NCI-H1417 (cell line): ENCODE data around the gene DPM3.
"Not testable (repeated sequence)": the region's sequence is repeated elsewhere in the genome, so short reads cannot be mapped to it uniquely, and the experiment has no call there.

Experiments used
- DNase-seq, 3 experiments: peaks; one replicate each; lab custom pipeline; 2025; lab: John Stamatoyannopoulos, UW

Gene DPM3

DNA sequence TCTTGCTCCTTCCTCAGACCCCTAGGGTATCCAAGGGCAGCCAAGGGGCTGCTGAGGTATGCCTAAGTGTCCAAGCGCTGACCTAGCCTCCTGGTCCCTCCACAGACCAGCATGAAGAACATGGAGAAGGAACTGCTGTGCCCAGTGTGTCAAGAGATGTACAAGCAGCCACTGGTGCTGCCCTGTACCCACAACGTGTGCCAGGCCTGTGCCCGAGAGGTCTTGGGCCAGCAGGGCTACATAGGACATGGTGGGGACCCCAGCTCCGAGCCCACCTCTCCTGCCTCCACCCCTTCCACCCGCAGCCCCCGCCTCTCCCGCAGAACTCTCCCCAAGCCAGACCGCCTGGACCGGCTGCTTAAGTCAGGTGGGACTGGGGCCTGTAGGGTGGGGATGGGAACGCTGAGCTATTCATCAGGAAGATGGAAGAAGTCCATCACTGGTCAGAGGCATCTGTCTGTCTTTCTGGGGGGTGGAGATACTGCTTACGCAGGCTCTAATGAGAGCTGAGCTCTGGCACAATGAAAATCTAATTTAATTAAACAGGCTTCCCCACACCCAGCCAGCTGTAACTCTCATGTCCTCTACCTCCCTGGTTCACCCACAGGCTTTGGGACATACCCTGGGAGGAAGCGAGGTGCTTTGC is 35.1 kb upstream of the DPM3 start:
- DNase-seq = no peak

DNA sequence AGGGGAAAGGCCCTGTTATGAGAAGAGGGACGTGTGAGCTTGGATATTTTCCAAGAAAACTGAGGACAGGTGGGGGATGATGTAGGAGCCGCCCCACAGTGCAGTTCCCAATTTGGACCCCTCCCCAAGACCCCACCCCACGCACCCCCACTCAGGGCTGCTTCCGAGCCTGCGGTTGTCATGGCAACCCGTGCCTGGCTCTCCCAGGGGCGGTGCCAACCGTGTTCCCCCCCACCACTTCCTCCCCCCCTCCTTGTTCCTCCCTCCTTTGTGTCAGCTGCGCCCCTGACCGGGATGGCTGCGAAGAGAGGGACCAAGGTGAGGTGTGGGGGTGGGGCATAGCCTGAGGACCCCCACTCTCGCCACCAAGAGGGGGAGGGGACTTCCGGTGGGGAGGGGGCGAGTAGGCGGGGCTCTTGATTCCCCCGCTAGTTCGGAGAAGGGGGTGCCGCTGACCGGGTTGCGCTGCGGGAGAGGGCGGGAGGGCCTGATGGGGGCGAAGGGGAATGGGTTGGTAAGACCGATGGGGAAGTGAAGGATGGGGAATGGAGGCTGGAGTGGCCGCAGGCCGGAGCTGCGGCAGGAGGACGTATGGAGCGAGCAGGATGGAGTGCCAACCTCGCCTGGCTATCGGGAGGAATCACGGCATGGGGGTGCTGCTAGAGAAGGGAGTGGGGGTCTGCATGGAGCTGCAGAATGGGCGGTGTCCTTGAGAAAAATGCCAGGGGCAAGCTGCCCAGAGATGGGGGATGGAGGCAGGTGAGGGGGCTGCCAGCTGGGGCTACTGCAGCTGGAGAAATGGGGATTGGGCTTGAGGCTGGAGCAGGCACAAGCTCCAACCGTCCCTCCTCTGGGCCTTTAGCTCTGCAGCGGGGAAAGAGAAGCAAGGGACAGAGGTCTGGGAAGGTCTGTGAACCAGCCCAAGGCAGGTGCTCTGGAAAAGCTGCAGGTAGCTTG is 34.3 kb upstream of the DPM3 start:
- DNase-seq = peak; percentile 88 to 94 (median 89)

DNA sequence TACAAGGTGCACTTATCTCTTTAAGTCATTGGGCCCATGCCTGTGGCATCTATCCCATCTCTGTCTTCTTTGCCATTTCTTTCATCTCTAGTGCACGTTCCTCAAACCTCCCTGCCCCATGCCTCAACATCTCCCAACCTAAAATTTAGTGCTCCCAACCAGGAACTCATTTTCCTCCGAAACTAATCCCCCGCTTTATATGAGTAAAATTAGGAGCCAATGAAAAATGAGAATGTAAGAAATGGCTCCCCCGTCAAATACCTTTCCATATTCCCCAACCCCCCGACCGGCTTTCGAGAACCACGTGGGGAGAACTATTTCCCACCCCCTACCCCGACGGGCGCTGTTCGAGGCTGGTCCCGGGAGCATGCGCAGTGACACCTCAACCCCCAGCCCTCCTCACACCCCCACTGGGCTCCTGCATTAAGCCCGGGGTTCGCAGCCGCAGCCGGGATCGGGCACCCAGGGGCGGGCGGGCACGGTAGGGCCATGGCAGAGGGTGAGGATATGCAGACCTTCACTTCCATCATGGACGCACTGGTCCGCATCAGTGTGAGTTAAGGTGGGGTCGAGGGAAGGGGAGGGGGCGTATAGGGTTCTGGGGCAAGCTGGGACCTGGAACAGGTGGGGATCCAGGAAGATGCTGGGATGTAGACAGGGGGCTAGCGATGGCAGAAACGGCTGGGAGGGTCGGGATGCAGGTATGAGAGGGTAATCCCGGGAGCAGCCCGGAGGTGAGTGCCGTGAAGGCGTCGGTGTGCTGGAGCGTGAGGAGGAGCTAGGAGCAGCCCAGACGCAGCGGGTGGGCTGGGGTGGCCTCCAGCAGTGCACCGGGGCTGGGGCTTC is 33.4 kb upstream of the DPM3 start, which contains the start of gene TRIM46:
TSS of gene TRIM46 (plus strand) at position 372 of the 846 bp plus-strand sequence. CDS start at position 490, 118 bp downstream.
- peak; percentile 86 to 94 (median 89) for DNase-seq

DNA sequence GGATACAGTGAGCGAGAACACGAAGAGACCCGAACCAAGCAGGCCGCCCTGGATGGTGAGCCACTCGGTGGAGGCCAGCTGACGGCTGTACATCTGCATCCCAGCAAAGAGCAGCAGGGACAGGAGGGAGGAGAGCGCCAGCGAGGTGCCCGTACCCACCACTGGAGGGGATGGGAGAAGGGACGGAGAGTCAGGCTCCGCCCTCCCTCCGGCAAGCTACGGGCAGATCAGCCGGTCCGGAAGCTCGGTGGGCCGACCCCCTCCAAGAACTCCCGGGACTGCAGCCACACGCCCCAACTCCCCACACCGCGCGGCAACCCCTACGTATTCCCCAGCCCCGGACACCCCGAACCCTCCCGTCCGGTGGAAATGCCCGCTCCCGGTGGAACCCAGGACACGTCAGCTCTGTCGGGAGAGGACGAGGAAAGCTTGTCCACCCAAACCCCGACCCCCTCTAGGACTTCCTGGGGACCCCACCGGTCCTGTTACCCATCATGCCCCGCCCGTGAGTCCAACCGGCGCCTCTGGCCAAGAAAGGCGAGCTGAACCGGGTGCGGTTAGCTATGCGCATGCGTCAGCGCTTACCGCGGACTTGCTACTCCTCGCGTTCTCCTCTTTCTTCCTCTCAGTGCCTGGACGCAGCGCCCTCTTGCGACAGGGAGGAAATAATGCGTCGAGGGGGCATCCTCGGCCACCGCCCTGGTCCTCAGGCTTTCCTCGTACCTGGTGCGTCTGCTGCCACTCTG is 32.6 kb upstream of the DPM3 start, which contains the start of gene KRTCAP2:
TSS of gene KRTCAP2 (minus strand) at position 573 of the 746 bp plus-strand sequence. CDS start at position 493, 80 bp downstream.
- peak; percentile 94 to 100 (median 98) for DNase-seq

DNA sequence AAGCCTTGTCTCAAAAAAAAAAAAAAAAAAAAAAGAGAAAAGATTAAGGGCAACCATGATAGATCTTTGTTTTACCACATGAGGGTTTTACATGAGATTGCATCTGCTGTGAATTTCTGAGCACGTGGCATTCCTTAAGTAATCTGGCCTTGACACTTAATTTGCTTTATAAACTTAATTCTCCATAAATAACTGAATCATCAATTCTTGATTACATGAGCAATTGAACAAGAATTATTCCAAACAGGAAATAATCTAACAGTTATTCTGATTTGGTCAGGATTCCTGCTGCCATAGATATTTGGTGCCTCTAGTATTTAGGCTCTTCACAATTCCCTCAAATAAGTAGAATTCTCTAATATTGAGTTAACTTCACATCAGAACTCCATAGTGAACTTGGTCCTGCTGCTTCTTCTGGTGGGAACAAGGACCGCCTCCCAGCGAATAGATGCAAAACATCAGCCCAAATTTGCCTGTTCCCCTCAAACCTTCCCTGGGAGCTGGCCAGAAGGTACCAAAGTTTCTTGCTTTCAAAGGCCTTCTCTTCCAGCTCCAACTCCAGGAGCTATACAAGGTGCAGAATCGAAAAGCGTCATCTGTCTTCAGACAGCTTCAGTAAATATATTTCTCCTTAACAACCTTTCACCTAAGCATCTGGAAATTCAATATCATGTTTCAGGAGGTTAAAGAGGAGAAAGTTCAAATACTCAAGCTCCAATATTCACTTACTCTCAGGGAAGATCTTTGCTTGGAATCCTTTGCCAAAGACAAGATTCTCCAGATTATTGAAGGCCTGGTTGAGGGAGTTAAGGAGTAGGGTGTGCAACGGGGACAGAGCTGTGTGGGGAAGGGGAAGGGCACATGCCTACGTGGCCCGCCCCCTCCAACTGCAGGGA is 31.8 kb upstream of the DPM3 start:
- no peak for DNase-seq

DNA sequence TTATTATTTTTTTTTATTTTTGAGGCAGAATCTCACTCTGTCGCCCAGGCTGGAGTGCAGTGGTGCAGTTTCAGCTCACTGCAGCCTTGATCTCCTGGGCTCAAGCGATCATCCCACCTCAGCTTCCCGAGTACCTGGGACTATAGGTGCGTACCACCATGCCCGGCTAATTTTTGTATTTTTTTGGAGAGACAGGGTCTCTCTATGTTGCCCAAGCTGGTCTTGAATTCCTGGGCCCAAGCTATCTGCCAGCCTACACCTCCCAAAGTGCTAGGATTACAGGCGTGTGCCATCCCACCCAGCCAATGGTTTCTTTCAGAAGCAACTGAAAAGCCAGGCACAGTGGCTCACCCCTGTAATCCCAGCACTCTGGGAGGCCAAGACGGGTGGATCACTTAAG is 30.5 kb upstream of the DPM3 start:
- DNase-seq = no peak

DNA sequence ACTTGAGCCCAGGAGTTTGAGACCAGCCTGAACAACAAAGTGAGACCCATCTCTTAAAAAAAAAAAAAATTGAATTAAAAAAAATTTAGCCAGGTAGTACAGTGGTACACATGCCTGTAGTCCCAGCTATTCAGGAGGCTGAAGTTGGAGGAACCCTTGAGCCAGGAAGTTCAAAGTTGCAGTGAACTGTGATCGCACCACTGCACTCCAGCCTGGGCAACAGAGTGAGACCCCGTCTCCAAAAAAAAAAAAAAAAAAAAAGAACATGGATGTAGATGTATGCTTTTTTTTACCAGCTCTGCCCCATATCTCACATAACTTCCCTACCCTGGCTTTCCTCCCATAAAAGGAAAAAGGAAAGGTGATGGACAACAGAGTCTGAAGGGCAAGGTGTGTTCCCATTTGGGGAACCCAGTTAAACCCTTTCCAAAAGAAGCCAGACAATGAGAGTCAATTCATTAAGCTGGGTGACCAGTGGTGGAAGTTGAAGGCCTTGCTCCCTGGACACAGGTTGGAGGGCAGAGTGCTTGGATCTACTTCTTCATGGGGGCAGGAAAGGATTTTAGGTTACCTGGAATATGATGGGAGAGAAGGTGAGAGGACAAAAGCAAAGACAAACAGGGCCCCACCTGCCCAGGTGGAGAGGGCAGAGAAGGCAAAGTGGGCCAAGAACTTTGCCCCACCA is 29.9 kb upstream of the DPM3 start:
- no peak for DNase-seq

DNA sequence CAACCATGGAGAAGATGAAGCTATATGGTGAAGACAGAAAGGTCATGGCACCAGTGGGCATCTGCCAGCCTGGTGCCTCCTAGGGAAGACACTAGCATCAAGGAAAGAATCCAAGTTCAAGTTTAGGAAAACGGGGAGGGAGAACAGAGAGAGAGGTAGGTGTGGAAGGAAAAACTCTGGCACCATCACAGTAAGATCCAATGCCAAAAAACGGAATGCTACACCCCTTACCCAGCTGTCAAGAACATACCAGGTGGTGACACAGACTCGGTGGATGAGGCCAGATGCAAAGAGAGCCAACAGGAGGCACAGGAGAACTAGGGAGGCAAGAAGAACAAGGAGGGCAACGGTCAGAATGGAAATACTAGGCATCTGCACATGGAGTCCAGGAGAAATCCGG is 29.2 kb upstream of the DPM3 start:
- no peak for DNase-seq

DNA sequence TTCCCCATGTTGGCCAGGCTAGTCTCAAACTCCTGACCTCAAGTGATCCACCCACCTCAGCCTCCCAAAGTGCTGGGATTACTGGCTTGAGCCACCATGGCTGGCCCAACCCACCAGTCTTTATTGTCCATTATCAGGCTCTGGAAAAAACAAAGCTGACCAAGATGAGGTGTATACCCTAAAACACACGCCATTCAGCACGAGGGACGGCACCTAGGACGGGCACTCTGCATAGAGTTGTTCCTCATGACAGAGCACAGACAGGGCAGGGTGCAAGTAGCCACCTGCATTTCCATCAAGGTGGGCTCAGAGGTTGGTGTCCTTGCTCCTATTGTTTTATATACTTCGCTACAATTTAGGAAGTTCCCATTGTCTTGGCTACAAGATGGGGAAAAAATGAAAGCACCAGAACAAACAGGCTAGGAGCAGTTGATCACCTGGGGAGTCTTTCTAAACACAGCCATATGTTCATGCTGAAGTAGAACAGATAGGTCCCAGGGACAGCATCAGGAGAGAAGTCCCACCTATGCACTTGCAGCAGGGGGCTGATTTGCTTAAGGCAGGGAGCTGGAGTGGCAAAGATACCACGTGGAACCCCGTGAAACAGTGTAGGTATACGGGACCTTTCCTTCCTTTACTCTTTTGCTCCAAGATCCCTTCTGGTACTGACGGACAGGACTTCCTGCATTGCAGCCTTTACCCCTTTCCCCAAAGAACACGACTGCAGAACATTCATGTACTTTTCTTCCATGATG is 28.3 kb upstream of the DPM3 start:
- DNase-seq = no peak

DNA sequence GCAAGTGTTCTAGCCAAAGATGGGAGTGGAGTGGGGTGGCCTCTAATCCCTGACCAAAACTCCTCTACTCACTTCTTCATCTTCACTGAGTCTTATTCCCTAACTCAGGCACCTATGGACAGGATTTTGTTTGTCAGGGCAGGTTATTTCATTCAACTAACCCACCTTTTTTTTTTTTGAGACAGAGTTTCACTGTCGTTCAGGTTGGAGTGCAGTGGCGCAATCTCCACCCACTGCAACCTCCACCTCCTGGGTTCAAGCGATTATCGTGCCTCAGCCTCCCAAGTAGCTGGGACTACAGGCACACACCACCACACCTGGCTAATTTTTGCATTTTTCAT is 27.7 kb upstream of the DPM3 start:
- DNase-seq = not testable (repeated sequence)

DNA sequence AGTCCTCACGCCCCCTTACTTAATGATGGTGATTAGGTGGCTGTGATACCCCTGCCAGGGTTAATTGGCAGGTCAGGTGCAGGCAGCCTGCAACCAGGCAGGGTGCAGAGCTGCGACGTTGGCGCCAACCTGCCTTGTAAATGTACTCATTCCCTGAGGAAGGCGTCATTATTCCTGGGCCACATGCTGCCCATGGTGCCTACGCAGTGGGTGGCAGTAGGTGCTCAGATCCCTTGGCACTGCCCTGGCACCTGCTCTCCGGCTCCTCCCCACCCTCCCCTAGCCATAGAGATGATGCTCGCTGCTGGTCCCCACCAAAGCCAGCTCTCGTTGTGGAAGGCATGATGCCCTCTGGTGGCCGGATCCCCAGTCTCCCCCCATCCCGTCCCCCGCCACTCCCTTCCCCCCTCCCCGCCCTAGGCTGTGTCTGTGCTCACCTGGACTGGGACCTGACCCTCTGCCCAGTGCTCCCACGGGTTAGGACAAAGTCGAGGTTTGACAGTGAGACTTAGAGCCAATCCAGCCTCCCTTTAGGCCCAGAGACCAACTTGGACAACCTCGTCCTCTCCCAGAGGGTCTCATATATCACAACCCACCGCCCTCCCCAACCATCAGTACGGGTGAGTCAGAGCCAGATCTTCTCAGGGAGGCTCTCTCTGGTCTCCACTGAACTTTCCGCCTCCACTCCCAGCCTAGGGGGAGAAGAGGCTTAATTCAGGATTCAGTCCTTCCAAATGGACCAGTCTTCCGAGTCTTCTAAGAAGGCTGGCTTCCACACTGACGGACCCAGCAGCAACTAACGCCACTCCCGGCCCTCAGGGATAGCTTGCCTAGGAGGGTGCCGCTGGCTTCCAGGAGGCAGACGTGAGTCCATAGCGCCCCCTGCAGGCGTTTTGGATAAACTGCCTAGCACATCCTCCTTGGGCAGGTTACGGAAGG is 27.1 kb upstream of the DPM3 start:
- DNase-seq = peak; percentile 87 to 98 (median 96)

DNA sequence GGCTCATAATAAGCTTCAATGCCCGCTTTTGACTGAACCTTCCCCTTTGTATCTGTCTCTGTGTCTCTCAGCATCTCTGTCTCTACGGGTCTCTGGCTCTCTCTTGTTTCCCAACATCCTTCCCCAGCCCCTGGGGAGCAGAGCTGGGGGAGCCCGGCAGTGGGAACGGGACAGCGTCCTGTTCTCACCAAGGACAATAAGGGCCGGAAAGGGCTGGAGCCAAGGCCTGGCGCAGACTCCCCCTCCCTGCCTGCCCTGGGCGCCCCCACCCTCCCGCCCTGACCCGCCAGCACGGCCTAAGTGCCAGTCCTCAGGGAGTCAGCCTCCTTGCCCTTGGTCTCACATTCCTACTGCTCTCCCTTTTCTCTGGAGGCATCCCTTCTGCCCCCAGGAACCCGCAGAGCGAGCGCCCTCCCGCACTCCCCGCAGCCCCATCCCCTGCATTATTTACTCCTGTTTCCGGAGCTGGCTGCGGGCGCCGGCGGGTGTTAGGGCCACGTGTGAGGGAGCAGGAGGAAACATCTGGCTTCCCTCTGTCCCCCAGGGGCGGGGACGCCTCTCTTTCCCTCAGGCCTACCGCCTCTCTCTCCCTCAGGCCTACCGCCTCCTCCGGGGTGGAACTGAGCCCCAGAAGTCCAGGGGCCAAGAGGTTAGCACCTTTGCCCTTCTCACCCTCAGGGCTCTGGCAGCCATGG is 26.3 kb upstream of the DPM3 start:
- peak in 1 of 3 experiments; percentile 96 for DNase-seq

DNA sequence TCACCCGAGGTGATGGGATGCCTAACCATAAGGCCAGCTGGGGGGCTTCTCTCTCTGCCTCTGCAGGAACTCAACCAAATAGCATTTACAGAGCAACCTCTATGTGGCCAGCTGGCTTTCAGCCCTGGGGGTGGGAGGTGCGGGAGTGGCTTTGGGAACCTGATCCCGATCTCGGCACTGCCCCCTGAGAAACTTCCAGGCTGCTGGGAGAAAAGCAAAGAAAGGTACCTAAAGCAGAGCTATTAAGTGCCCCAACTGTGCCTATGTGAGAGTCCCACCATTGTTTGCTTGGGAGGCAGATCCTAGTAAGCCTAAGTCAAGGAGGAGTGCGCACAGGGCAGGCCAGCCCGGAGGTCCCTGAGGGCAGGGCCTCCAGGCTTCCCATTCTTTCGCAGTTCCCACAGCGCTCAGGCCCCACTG is 25.7 kb upstream of the DPM3 start:
- DNase-seq = no peak

DNA sequence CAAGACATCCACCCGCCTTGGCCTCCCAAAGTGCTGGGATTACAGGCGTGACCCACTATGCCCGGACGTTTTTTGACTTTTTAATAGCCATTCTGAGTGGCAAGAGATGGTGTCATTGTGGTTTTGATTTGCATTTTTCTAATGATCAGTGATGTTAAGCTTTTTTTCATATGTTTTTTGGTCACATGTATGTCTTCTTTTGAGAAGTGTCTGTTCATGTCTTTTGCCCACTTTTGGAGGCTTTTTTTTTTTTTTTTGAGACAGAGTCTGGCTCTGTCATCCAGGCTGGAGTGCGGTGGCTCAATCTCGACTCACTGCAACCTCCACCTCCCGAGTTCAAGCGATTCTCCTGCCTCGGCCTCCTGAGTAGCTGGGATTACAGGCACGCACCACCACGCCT is 24.3 kb upstream of the DPM3 start:
- DNase-seq = not testable (repeated sequence)

DNA sequence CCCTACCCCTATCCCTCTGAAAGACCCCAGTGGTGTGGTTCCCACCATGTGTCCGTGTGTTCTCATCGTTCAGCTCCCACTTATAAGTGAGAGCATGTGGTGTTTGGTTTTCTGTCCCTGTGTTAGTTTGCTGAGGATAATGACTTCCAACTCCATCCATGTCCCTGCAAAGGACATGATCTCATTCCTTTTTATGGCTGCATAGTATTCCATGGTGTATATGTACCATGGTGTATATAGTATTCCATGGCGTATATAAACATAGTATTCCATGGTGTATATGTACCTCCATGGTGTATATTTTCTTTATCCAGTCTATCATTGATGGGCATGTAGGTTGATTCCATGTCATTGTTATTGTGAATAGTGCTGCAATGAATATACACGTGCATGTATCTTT is 23.5 kb upstream of the DPM3 start:
- DNase-seq = not testable (repeated sequence)

DNA sequence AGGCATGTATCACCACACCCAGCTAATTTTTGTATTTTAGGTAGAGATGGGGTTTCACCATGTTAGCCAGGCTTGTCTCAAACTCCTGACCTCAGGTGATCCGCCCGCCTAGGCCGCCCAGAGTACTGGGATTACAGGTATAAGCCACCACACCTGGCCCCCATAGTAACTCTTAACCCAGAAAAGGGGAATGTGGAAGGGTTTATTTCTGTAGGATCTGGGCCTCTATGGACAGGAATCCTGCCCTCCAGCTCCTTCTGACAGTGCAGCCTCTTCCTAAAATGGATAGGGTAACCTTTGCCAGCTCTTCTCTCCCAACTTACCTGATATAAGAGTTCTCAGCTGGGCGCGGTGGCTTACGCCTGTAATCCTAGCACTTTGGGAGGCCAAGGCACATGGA is 22.3 kb upstream of the DPM3 start:
- DNase-seq = not testable (repeated sequence)

DNA sequence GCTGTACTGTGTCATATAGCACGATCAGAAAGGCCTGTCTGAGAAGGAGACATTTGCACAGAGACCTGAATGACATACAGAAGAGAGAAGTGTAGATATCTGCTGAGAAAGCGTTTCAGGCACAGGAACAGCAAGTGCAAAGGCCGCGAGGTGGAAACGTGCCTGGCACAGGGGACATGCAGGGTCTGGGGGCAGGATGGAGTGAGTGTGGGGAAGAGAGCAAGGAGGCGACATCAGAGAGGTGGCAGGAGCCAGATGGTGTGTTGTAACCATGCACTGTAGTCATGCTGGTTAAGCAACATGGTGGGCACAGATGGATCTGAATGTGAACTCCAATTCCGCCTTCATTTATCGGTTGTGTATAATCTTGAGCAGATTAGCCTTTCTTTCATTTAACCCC is 19.8 kb upstream of the DPM3 start:
- DNase-seq = no peak
